IPS DF 4.7 (cell line): ENCODE measurements around the gene CDK5.
A peak's percentile ranks its signal among the peaks of the same experiment; 100 is the strongest.
"Not testable (repeated sequence)": the region's sequence is repeated elsewhere in the genome, so short reads cannot be mapped to it uniquely, and the experiment has no call there.

Source experiments
- DNase-seq: peaks from one replicate; pipeline ENCODE4 v3.0.0-alpha.2; 2013; ENCODE audit warnings: low spot score; ENCODE audit errors: extremely low read depth

Gene CDK5

DNA sequence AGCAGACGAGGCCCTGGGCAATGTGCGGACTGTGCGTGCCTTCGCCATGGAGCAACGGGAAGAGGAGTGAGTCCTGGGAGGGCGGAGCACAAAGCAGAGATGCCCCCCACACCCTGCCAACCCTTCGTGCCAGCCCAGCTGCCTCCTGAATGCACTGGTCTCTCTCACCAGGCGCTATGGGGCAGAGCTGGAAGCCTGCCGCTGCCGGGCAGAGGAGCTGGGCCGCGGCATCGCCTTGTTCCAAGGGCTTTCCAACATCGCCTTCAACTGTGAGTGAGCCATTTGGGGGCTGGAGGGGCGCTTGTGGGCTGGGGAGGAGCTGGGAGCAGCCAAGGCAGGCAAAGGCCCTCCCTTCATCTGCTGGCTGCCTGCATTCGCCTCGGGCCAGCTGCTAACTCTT is 21.8 kb downstream of the CDK5 start:
- DNase-seq, result no peak

DNA sequence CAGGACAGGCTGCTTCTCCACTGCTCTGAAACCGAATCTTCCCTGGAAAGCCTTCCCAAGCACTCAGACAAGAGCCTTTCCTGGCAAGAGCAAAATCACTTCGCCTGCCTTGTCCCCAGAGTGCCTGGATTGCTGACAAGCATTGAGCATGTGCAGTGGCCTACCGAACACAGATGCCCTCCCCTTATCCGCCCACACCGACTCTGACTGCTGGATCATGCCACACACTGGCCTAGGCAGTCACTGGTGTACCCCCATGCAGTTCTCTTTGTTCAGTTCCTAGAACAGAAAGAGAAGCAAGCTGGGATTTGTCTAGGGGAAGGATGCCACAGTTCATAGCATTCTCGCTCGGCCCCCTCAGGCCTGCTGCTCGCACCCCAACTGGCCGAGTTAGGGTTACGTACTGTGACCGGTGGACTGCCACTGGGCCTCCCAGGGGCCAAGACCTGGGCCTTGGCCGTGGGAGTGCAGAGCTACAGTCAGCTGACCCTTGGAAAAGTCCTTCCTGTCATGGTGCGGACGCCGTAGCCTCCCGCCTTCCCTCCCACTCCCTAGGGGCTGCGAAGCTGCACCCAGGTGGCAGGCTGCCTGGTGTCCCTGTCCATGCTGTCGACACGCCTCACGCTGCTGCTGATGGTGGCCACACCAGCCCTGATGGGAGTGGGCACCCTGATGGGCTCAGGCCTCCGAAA is 22.5 kb downstream of the CDK5 start:
- no peak for DNase-seq

DNA sequence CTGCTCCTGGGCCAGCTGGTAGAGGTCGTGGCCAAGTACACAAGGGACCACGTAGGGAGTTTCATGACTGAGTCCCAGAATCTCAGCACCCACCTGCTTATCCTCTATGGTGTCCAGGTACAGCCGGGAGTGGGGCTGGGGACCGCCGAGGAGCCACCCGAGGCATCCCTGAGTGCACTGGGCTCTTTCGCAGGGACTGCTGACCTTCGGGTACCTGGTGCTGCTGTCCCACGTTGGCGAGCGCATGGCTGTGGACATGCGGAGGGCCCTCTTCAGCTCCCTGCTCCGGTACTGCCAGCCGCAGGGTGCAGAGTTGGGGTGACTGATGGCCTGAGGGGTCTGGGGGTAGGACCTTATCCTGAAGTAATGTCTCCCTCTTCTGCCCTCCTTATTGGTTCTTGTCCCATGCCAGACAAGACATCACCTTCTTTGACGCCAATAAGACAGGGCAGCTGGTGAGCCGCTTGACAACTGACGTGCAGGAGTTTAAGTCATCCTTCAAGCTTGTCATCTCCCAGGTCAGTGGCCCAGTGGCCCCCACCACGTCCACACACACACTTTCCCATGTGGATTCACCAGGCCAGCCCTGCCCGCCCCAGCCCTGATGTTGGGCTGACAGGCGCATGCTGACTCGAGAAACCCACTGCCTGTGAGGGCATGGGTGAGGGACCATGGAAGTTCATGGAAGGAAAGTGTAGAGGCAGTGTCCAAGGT is 23.2 kb downstream of the CDK5 start:
- no peak for DNase-seq

DNA sequence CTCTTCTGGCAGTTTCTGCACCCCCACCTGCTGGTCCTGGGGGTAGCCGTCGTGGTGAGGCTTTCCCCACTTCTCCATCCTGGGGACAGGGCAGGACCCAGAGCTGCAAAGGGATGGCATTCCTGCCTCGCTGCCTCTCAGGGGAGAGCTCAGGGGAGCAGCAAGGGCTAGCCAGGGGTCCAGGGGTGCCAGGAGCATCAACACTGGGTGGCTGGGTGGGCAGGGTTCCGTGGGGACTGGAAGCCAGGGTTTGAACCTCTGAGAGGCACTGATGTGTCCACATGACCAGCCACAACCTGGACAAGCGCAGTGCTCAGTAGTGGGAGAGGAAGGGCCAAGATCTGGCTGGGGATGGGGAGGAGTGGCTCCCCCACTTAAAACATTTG is 23.8 kb downstream of the CDK5 start:
- DNase-seq, result no peak

DNA sequence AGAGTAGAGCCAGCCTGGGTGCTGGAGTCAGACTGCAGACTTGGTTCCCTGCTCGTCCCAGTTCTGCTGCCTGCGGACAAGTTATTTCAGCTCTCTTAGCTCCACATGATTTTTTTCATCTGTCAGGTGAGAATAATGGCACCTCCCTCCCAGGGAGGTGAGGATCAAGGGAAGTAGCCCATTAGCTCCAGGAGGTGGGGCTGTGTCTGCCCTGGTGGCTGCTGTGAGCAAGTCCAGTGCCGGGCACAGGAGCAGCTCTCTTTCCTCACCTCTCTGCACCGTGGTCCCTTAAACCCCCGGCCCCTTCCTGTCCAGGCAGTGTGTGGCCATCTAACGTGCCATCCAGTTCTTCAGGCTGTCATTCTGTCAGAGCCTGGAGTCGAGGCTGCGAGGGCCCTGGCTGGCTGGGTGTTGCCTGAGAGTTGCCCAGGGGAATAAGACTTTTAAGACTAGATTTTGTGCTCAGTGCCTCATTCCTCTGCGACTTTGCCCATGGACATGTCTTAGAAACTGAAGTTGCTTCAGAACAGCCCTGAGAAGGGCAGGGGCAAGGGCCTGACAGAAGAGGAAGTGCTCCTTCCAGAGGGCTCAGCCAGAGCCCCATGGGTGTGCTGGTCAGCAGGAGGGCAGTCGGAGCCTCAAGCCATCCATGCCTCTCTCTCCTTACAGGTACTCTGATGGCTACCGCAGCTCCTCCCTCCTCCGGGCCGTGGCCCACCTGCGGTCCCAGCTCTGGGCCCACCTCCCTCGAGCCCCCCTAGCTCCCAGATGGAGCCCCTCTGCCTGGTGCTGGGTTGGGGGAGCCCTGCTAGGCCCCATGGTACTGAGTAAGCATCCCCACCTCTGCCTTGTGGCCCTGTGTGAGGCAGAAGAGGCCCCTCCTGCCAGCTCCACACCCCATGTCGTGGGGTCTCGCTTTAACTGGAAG is 24.5 kb downstream of the CDK5 start:
- no peak for DNase-seq

DNA sequence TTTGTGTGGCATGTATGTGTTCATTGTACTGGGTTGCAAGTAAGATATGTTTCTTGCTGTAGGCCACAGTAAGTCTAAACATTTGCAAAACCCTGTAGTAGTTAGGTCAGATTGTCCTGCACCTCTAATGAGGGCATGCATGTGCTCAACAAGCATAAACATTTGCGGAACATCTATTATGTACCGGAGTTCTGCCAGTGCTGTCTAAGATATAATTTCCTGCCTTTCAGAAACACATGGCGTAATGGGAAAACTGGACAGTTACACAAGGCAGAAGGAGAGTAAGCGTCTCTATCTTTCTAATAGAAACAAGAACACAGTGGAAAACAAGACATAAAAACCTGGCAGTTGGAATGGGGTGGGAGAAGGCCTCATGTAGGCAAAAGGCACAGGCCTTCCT is 26.7 kb downstream of the CDK5 start:
- DNase-seq, result no peak

DNA sequence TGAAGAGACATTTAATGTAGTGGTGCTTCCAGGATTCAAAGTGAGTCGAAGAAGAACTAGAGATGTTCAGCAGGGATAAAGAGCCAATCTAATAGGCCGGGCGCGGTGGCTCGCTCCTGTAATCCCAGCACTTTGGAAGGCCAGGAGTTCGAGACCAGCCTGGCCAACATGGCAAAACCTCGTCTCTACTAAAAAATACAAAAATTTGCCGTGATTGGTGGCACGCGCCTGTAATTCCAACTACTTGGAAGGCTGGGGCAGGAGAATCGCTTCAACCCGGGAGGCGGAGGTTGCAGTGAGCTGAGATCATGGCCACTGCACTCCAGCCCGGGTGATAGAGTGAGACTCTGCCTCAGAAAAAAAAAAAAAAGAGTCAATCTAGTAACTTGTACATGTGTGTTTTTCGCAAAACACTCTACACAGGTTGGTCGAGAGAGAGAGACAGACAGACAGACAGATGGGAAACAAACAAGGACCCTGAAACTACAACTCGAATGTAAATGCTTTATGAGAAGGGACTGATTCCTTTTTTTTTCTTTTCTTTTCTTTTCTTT is 28.7 kb downstream of the CDK5 start:
- no peak for DNase-seq

DNA sequence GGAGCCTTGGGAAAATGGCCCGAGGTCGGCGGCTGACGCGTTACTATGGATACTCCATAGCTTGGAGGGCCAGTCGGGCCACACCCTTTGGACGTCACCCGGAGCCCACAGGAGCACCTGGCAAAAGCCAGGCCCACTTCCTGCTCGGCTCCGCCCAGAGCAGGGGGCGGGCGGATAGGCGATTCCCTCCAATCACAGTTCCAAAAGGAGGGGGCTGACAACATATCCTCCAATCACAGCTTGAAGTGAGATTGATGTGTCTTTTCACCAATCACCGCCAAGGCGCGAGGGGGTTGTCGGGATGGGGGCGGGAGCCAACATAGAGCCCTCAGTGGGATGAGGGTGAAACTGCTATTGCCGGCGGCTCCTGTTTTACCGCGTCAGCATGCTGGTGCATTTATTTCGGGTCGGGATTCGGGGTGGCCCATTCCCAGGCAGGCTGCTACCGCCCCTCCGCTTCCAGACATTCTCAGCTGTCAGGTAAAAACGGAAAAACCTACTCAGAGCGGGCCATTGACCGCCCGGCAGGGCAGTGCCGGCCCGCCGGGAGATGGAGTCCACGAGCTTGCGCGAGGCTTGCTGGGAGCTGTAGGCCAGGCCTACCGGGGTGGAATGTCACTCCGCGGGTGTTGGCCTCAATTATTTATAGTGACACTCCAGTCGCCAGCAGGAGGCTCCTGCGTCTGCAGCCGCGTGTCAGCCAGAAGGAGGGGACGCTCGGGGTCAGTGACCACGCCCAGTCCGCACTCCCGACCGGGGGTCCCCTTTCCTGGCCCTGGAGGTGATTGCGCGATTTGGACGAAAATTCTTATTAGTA is 29.4 kb downstream of the CDK5 start, which contains the start of gene ABCB8:
Gene ABCB8, plus strand, starts transcription at position 320 of the 817 bp plus-strand sequence. Its CDS starts 66 bp downstream, at position 386.
- peak; percentile 93 for DNase-seq

DNA sequence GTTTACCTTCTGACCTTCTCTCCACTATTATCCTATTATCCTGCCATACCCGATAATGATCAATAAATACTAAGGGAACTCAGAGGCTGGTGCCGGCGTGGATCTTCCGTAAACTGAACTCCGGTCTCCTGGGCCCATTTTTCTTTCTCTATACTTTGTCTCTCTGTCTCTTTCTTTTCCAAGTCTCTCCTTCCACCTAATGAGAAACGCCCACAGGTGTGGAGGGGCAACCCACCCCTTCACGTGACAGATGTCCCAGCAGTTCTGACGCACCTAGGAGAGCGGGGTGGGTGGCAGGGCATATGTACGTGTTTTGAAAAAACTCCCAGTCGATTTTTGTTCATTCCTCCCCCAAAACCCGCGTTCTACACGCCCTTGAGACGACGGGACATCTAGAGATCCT is 30.0 kb downstream of the CDK5 start:
- not testable (repeated sequence) for DNase-seq

DNA sequence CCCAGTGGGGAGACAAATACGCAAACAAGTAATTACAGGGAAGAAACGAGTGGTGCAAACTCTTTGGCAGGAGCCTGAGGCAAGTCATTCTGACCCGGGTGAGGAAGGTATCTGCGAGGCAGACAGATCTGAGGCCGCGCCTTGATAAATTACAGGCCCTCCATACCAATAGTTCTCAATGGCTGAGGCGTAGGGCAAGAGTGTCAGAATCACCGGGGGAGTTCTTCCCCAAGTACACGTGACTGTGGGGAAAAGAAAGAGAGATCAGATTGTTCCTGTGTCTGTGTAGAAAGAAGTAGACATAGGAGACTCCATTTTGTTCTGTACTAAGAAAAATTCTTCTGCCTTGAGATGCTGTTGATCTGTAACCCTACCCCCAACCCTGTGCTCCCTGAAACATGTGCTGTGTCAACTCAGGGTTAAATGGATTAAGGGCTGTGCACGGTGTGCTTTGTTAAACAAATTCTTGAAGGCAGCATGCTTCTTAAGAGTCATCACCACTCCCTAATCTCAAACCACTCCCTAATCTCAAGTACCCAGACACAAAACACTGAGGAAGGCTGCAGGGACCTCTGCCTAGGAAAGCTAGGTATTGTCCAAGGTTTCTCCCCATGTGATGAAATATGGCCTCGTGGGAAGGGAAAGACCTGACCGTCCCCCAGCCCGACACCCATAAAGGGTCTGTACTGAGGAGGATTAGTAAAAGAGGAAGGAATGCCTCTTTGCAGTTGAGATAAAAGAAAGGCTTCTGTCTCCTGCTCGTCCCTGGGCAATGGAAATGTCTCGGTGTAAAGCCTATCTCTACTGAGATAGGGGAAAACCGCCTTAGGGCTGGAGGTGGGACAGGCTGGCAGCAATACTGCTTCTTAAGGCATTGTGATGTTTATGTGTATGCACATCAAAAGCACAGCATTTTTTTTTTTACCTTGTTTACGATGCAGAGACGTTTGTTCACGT is 30.6 kb downstream of the CDK5 start:
- DNase-seq, result not testable (repeated sequence)

DNA sequence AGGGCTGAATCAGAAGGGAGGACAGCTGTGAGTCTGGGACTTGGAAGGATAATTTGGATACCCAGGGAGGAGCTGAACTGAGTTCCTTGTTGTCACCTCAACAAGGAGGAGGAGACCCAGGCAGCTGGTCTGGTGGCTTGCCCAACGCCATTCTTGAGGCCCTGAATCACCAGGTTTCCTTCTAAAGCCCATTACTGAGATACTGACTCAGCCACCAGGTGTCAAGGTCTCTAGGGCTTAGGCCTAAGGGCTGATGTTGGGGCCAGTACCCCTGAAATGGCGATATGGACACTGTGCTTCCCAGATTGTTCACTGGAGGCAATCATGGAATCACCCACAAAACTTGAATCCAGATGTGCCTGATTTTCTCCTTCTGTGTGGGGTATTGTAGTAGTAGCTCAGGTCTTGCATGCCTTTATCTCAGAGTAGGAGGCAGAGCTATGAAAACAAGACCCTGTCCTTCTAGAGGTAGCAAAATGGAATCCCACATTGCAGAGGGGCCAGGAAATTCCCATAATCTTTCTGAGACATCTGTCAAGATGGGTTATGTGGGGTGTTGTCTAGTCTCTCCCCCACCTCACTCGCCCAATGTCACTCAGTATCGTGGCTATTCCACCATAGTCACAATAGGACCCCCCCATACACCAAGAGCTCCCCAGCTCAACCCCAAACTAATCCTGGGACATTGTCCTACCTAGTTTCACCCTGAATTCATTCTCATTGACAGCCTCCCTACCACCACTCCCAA is 31.6 kb downstream of the CDK5 start:
- no peak for DNase-seq

DNA sequence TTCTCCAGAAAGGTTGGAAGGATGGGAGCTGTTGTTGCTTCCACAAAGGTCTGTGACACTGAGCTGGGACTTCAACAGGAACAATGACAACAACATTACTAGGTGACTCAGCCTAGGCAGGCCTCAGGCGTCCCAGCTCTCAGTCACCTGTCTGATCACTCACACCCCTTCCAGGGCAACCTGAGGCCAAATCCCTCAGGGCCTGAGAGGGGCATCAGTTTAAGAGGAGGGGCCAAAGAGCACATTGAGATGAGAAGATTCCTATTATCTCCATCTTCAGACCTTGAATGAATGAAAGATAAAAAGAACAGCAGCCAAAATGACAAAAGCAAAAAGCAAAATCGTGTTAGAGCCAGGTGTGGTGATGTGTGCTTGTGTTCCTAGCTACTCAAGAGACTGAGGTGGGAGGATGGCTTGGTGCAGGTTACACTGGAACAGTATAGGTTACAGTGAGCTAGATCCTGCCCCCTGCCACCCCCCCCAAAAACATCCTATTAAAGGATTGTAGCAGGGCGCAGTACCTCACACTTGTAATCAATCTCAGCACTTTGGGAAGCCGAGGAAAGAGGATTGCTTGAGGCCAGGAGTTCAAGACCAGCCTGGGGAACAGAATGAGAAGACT is 33.2 kb downstream of the CDK5 start, which contains the start of gene ATG9B:
Gene ATG9B, minus strand, starts transcription at position 60 of the 622 bp plus-strand sequence. CDS start 71 bp downstream, outside the sequence.
- DNase-seq, result no peak

DNA sequence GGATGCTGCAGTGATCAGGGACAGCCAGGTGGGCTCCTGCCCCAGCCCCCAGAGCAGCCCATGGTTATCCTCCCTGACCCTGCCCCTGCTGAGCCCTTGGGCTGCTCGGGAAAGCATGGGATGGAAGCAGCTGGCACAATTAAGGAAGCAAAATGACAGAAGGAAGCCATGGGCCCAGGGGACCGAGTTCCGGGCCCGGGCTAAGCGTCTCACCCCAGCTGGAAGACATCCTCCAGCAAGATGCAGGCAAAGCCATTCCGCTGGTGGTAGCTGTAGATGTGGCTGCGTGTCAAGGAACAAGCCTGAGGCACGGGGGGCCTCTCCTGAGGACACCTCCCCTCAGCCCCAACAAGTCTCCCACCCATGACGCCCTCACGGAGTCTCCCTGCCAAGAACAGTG is 34.5 kb downstream of the CDK5 start:
- no peak for DNase-seq

DNA sequence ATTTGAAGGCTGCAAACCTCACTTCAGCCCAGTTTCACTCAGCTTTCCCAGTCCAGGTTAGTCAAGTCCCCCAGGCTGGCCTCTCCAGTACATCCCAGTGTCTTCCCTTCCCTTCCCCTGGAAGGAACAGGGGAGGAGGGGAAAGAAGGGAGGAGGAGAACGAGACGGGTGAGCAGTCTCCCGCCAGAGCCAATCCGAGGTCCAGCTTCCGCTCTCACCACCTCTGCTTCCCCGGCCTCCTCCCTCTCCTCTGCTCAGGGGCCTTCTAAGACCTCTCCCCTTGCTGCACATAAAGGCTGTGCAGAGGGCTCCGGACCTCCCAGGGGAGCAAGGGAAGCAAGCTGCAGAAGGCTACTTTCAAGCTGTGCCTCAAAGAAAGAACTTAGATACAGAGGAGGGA is 37.5 kb downstream of the CDK5 start:
- no peak for DNase-seq

DNA sequence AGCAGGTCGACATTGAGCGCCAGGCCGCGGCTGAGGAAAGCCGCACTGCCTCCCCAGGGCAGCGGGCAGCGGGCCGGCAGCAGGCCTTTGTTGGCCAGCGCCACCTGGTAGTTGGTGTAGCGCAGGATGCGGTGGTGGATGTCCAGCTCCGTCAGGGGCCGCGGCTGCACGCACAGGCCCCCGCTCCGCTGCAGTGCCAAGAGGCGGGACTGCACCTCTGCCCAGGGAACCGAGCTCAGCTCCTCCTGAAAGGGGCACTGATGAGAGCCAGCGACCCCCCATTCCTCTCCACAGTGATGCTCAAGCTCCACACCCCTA is 38.6 kb downstream of the CDK5 start:
- no peak for DNase-seq

DNA sequence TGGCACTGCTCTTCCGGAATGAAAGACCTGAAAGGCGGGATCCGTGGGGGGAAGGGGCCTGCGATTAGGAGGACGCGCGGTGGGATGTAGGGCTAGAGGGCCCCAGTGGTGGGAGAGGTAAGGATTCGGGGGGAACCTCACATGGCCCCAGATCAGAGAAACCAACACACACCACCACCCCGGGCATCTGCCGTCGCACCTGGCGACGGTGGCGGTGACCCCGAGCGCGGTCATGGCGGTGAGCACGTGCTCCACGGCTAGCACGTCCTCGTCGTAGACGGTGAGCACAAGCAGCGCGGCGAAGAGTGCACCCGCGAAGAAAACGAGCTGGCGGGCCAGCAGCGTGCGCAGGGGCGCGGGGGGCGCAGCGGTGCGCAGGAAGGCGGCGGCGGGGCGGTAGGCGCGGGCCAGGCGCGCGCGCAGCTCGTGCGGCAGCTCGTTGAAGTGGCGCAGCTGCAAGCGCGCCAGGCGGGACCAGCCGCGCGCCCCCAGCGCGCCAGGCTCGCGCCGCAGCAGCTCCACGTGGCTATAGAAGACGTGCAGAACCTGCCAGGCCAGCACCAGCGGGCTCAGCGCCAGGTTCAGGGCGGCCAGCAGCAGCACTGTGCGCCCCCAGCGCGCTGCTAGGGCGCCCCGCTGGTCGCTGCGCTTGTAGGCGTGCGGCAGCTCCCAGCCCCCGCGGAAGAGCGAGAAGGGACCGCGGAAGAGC is 39.1 kb downstream of the CDK5 start:
- DNase-seq, result no peak

DNA sequence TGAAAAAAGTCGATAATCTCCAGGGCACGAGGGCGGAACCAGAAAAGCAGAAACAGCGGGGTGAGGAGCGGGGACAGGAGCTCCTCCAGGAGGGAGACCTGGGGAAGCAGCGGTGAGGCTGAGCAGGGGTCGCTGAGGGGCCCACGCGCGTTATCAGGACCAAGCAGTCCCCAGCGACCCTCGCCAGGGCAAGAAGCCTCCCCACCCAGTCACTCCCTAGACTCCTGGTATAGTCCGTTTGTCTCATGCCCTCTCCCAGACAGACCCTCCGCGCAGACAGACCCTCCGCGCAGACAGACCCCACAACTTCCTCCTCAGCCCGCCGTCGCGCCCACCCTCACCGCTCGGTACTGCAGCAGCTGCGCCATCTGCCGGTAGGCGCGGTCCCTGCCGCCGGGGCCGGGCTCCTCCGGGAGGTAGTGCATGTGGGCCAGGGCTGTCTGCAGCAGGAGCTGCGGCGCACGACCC is 39.7 kb downstream of the CDK5 start:
- no peak for DNase-seq
